Measurements from ENCODE around the gene NLRP6. TPM values are rescaled to one million over a fixed set of nuclear protein-coding genes. Genes with fewer than 3 reads are reported as not detected.
"Not testable (repeated sequence)": the region's sequence is repeated elsewhere in the genome, so short reads cannot be mapped to it uniquely, and the experiment has no call there.

Gene NLRP6
- total RNA-seq, 2 donors from 2014 or later = not detected

- no peak for TF ChIP-seq CTCF (conservative IDR thresholded peaks at IDR 0.05)
- Mint-ChIP-seq H3K4me1 (peaks cover 31% of the 10 kb centered on the region), H3K27ac (peak overlapping the region; percentile 95)
Observed at GRCh38 chr11:332651-333480, 54.7 kb downstream of the NLRP6 start.

GRCh38 chr11:333616-334263 is 55.5 kb downstream of the NLRP6 start:
- Histone ChIP-seq H3K27ac (ENCODE audit: low read depth, low read length) (peak overlapping the region; percentile 79), H3K4me3 (ENCODE audit: low read length) (peak overlapping the region; percentile 62), H3K9ac (ENCODE audit: extremely low read depth, low read length, poor library complexity, severe bottlenecking) (peak overlapping the region; percentile 45), H3K9me3 (ENCODE audit: control insufficient read depth, low read length) (peaks cover 19% of the 10 kb centered on the region)
- not testable (repeated sequence) for H3K36me3 ChIP-seq (ENCODE audit: control insufficient read depth, insufficient read depth, low read length); H3K4me1 ChIP-seq (ENCODE audit: control insufficient read depth, insufficient read depth, low read length); H3K27me3 ChIP-seq (ENCODE audit: control insufficient read depth, insufficient read depth, low read length, poor library complexity, severe bottlenecking); H3K27me3 Mint-ChIP-seq (ENCODE audit: insufficient read depth)
- H3K9me3 Mint-ChIP-seq = peaks cover 41% of the 10 kb centered on the region
- peak overlapping the region; percentile 41 for H3K4me3 Mint-ChIP-seq
- H3K4me1 Mint-ChIP-seq = peaks cover 31% of the 10 kb centered on the region
- WGBS, 2 experiments (ENCODE audit: insufficient coverage in 1 of 2, insufficient read length in 1 of 2) = 45 to 59% methylated on average over 14 to 16 of the region's 17 CpGs
- H3K36me3 Mint-ChIP-seq (ENCODE audit: low read depth) = peaks cover 12% of the 10 kb centered on the region
- peak; percentile 89 for DNase-seq
- H3K27ac Mint-ChIP-seq = peak overlapping the region; percentile 95

More at GRCh38 chr11:332651-333480, 54.7 kb downstream of the NLRP6 start:
- no peaks in the 10 kb centered on the region for H3K36me3 ChIP-seq (ENCODE audit: control insufficient read depth, insufficient read depth, low read length)
- Mint-ChIP-seq H3K36me3 (ENCODE audit: low read depth) (peaks cover 12% of the 10 kb centered on the region), H3K27me3 (ENCODE audit: insufficient read depth) (peaks cover 3% of the 10 kb centered on the region), H3K9me3 (peaks cover 41% of the 10 kb centered on the region), H3K4me3 (no peak overlapping the region)
- H3K27me3 ChIP-seq (ENCODE audit: control insufficient read depth, insufficient read depth, low read length, poor library complexity, severe bottlenecking) = no peaks in the 10 kb centered on the region
- H3K9ac ChIP-seq (ENCODE audit: extremely low read depth, low read length, poor library complexity, severe bottlenecking) = no peak overlapping the region
- peaks cover 4% of the 10 kb centered on the region for H3K4me1 ChIP-seq (ENCODE audit: control insufficient read depth, insufficient read depth, low read length)
- DNase-seq = no peak
- peak overlapping the region; percentile 62 for H3K4me3 ChIP-seq (ENCODE audit: low read length)
- H3K27ac ChIP-seq (ENCODE audit: low read depth, low read length) = no peak overlapping the region
- peaks cover 19% of the 10 kb centered on the region for H3K9me3 ChIP-seq (ENCODE audit: control insufficient read depth, low read length)
- 95 to 97% methylated on average over 18 to 23 of the region's 23 CpGs for WGBS, 2 experiments (ENCODE audit: insufficient coverage in 1 of 2, insufficient read length in 1 of 2)

GRCh38 chr11:334264-334994 is 56.2 kb downstream of the NLRP6 start:
- peak overlapping the region; percentile 95 for H3K27ac Mint-ChIP-seq
- H3K36me3 Mint-ChIP-seq (ENCODE audit: low read depth) = peaks cover 9% of the 10 kb centered on the region
- H3K27me3 Mint-ChIP-seq (ENCODE audit: insufficient read depth) = peaks cover 3% of the 10 kb centered on the region
- 11 to 12% methylated on average over 17 to 25 of the region's 25 CpGs for WGBS, 2 experiments (ENCODE audit: insufficient coverage in 1 of 2, insufficient read length in 1 of 2)
- peak overlapping the region; percentile 45 for H3K9ac ChIP-seq (ENCODE audit: extremely low read depth, low read length, poor library complexity, severe bottlenecking)
- peaks cover 31% of the 10 kb centered on the region for H3K4me1 Mint-ChIP-seq
- peak overlapping the region; percentile 41 for H3K4me3 Mint-ChIP-seq
- peaks cover 37% of the 10 kb centered on the region for H3K9me3 Mint-ChIP-seq
- peak overlapping the region; percentile 52 for H3K4me3 ChIP-seq (ENCODE audit: low read length)
- H3K4me1 ChIP-seq (ENCODE audit: control insufficient read depth, insufficient read depth, low read length) = peaks cover 4% of the 10 kb centered on the region
- H3K27ac ChIP-seq (ENCODE audit: low read depth, low read length) = peak overlapping the region; percentile 79
- DNase-seq = peak; percentile 94
- no peak for TF ChIP-seq CTCF (conservative IDR thresholded peaks at IDR 0.05)
- H3K27me3 ChIP-seq (ENCODE audit: control insufficient read depth, insufficient read depth, low read length, poor library complexity, severe bottlenecking) = no peaks in the 10 kb centered on the region
- peaks cover 19% of the 10 kb centered on the region for H3K9me3 ChIP-seq (ENCODE audit: control insufficient read depth, low read length)
- no peaks in the 10 kb centered on the region for H3K36me3 ChIP-seq (ENCODE audit: control insufficient read depth, insufficient read depth, low read length)

Other genes starting within 250 kb of the NLRP6 start
- not detected for gene SCGB1C1, start 85.3 kb upstream of the NLRP6 start, total RNA-seq
- gene BET1L, start 71.0 kb upstream of the NLRP6 start, total RNA-seq = 10 to 100 TPM; 47.4 to 63.7 TPM
- gene RIC8A, start 70.7 kb upstream of the NLRP6 start, total RNA-seq = 10 to 100 TPM; 77.1 to 92.6 TPM
- gene SIRT3, start 42.1 kb upstream of the NLRP6 start, total RNA-seq = 10 to 100 TPM; 18.1 to 28.6 TPM
- gene PSMD13, start 41.4 kb upstream of the NLRP6 start, total RNA-seq = 100 to 1,000 TPM; 120 to 134 TPM
- gene PGGHG, start 10.7 kb downstream of the NLRP6 start, total RNA-seq = 100 to 1,000 TPM; 129 to 186 TPM
- not detected for gene IFITM5, start 21.1 kb downstream of the NLRP6 start, total RNA-seq
- gene IFITM2, start 29.4 kb downstream of the NLRP6 start, total RNA-seq = 100 to 1,000 TPM; 262 to 367 TPM
- 100 to 1,000 TPM; 211 to 558 TPM for gene IFITM1, start 35.6 kb downstream of the NLRP6 start, total RNA-seq
- gene IFITM3, start 42.5 kb downstream of the NLRP6 start, total RNA-seq = 100 to 1,000 TPM; 257 to 389 TPM
- gene B4GALNT4, start 91.1 kb downstream of the NLRP6 start, total RNA-seq = 100 to 1,000 TPM; 109 to 118 TPM
- 10 to 100 TPM; 35.4 to 44.8 TPM for gene PKP3, start 115.8 kb downstream of the NLRP6 start, total RNA-seq
- 10 to 100 TPM; 63.3 to 67.4 TPM for gene SIGIRR, start 136.6 kb downstream of the NLRP6 start, total RNA-seq
- gene ANO9, start 163.6 kb downstream of the NLRP6 start, total RNA-seq = 10 to 100 TPM; 16.8 to 17.8 TPM
- 10 to 100 TPM; 55.2 to 56.1 TPM for gene PTDSS2, start 171.9 kb downstream of the NLRP6 start, total RNA-seq
- 10 to 100 TPM; 42.7 to 43.2 TPM for gene RNH1, start 228.8 kb downstream of the NLRP6 start, total RNA-seq